GM12875 (cell line): ENCODE data around the gene B4GALT2.

ENCODE experiments used
- H3K4me3 ChIP-seq: one replicate; pipeline ENCODE4 v1.5.1; 2011; ENCODE audit warnings: low read depth, low read length, control low read depth
- TF ChIP-seq, protein P1 (sequence below): IDR thresholded peaks from 2 replicates; pipeline ENCODE4 v1.5.1; 2011; ENCODE audit warnings: low read depth, mild to moderate bottlenecking, control low read depth, inconsistent platforms, low read length, moderate library complexity, borderline replicate concordance; ENCODE audit not compliant: insufficient read depth

Gene B4GALT2

DNA sequence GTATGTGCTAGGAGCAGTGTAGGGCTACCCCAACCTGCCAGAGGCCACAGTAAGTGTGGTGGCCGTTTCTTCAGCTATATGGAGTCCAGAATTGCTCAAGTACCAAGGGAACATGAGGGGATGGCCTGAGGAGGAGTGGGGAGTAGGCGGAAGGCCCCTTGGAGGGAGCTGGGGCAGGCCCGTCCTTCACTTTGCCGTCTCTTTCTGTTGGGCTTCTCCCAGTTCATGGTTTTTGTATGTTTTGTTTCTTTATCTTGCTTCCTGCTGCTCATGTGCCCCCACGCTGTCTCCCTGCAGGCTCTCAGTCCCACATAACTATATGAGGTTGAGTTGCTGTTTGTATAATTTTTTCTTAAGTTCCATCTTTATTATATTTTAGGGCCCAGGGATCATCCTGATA, 15.1 kb upstream of the B4GALT2 start:
- no peak overlapping the region for H3K4me3 ChIP-seq
- TF ChIP-seq, protein P1, sequence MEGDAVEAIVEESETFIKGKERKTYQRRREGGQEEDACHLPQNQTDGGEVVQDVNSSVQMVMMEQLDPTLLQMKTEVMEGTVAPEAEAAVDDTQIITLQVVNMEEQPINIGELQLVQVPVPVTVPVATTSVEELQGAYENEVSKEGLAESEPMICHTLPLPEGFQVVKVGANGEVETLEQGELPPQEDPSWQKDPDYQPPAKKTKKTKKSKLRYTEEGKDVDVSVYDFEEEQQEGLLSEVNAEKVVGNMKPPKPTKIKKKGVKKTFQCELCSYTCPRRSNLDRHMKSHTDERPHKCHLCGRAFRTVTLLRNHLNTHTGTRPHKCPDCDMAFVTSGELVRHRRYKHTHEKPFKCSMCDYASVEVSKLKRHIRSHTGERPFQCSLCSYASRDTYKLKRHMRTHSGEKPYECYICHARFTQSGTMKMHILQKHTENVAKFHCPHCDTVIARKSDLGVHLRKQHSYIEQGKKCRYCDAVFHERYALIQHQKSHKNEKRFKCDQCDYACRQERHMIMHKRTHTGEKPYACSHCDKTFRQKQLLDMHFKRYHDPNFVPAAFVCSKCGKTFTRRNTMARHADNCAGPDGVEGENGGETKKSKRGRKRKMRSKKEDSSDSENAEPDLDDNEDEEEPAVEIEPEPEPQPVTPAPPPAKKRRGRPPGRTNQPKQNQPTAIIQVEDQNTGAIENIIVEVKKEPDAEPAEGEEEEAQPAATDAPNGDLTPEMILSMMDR = no peak

DNA sequence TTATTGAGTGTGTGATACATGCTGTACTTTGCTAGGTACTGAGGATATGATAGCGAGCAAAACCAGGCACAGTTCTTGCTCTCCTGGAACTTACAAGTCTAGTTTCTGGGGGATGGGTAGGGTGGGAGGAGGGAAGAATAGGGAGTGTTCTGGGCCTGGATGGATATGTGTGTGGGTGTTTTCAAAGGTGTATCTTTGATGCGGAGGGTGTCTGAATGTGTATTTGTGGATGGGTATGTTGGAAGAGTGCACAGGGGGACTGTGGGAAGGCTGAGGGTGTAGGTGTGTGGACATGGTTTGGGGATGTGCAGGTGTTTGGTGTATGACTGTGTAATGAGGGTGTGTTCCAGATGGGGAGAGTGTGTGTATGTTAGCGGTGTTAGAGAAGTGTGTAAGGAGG, 13.7 kb upstream of the B4GALT2 start:
- no peak overlapping the region for H3K4me3 ChIP-seq
- TF ChIP-seq, protein P1 = no peak

DNA sequence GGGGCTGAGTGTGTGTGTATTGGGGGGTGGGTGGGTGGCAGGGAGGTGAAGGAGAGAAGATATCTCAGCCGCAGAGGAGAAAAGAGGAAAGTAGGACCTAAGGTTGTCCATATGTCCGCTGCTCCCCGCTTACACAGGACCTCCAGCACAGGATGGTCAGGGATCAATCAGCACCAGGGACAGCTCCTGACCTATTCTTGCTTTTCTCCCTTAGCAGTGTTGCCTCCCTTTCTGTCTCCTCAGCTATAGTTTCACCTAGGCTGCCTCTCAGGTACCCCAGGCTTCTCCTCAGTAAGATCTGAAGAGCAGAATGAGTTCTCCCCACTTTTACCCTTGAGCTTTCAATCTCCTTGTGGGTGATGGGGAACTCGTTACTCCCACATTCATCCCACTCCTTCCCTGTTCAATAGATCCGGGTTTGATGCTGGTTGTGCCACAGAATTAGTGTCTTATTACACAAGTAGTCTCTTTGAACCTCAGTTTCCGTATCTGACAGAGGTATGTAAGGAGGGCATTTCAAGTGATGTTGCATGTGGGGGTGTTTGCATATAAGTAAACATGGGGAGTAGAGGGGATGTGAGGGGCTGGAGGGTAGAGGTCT, 10.6 kb upstream of the B4GALT2 start:
- H3K4me3 ChIP-seq = no peak overlapping the region
- TF ChIP-seq, protein P1 = no peak

DNA sequence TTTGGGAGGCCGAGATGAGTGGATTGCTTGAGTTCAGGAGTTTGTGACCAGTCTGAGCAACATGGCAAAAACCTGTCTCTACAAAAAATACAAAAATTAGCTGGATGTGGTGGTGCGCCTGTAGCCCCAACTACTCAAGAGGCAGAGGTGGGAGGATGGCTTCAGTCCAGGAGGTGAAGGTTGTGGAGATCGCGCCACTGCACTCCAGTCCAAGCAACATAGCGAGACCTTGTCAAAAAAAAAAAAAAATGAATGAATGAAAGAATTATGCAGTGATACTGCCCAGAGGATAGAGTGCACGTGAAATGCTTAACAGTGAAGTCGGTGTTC, 9.6 kb upstream of the B4GALT2 start:
- no peak overlapping the region for H3K4me3 ChIP-seq

DNA sequence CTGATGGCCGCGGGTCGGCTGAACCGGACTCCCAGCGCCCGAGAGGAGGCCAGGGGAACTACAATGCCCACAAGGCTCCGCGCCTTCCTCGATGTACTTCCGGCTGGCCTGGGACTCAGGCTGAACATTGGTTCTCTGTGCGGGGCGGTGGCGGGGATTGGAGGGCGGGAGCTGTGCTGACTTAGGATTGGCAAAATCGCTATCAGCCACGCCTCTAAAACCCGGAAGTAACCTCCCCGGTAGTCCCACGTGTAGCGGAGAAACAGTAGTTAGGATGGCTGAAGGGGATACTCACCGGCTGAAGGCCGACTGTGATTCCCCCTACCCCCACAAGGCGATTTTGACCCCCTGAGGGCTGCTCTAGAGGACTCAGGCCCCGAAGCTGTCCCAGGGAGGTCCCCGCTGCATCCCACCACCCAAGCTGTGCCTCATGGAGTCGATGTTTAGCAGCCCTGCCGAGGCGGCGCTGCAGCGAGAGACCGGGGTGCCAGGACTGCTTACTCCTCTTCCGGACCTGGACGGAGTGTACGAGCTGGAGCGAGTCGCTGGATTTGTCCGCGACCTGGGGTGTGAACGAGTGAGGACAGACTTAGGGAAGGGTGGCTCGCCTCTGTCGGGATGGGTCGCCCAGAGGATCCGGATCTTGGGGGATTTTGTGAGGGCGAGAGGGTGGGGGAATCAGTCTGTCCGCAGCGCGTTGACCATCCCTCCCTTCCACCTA, 9.1 kb upstream of the B4GALT2 start, which contains the start of gene DPH2:
DPH2 (plus strand) TSS at position 265 of the 721 bp plus-strand sequence; CDS start at position 431, 166 bp downstream.
- TF ChIP-seq, protein P1 = no peak
- peak within 1 kb of the TSS; percentile 96 for H3K4me3 ChIP-seq

More for the DNA sequence above, 9.6 kb upstream of the B4GALT2 start:
- TF ChIP-seq, protein P1 = no peak

DNA sequence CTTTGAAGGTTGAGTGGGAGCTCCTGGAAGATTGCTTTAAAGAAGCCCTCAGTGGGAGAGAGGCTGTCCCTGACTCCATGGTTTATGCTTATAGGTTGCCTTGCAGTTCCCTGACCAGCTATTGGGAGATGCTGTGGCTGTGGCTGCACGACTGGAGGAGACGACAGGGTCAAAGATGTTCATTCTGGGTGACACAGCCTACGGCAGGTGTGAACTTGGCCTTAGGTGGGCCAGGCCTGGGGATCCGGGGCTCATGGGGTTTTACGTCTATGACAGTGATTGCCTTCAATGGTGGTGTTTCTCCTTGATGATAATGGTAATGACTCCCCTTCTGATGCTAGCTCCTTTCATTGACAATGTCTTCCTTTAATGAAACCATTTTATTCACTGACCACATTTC, 8.5 kb upstream of the B4GALT2 start:
- TF ChIP-seq, protein P1 = no peak

DNA sequence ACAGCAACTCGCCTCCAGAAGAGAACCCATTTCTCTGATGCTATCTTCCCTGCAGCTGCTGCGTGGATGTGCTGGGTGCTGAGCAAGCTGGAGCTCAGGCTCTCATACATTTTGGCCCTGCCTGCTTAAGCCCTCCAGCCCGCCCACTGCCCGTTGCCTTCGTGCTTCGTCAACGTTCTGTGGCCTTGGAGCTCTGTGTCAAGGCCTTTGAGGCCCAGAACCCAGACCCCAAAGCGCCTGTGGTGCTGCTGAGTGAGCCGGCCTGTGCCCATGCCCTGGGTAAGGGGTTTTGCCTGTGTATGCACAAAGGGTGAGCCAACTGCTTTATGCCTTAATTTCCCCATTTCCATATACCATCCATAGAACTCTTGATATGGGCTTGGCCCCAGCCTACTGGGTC, 8.1 kb upstream of the B4GALT2 start:
- TF ChIP-seq, protein P1 = no peak
- H3K4me3 ChIP-seq = peak overlapping the region; percentile 96

More for the DNA sequence above, 8.5 kb upstream of the B4GALT2 start:
- peak overlapping the region; percentile 96 for H3K4me3 ChIP-seq
